DLD1 (cell line): ENCODE data around the gene TMEM138.

Experiments used
- in situ Hi-C: cut with HindIII; loops from 2 replicates; pipeline ENCODE4 v1.10.0; 2017; ENCODE audit warnings: low sequenced_read_pairs

The TMEM138 gene

DNA sequence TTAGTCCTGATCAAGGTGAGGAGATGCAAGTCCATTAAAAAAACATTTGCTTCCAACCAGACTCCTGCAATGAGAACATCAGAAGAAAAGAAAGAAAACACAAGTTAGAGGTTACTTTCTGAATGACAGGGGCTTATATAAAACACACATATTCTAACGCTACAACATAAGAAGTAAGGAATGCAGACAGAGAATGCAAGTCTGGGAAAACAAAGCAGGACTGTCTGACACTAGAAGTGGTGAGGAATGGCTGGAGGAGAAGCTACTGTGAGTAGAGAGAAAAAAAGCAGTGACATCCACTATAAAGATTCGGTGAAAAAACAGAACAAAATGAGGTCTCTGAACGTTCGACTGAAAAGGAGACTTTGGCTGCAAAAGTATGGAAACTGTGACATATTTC is 42.5 kb downstream of the TMEM138 start:
- in situ Hi-C loops = no loop called here

DNA sequence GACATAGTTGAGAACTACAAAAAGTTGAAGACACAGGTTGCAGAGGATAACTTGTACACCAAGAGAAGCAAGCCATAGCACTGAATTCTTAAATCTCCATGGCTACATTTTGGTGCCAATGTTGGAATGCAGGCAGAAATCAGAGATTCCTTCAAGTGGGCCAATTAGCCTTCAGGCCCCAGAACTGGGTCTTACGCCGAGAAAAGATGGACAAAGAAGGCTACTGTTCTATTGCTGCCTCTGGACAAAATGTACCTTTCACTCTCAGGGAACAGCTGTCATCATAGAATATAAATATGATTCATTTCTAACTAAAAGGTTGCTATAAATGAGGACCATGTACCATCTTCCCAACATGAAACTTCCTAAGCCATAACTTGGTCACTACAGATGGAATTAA is 43.9 kb downstream of the TMEM138 start:
- in situ Hi-C loops = no loop called here

DNA sequence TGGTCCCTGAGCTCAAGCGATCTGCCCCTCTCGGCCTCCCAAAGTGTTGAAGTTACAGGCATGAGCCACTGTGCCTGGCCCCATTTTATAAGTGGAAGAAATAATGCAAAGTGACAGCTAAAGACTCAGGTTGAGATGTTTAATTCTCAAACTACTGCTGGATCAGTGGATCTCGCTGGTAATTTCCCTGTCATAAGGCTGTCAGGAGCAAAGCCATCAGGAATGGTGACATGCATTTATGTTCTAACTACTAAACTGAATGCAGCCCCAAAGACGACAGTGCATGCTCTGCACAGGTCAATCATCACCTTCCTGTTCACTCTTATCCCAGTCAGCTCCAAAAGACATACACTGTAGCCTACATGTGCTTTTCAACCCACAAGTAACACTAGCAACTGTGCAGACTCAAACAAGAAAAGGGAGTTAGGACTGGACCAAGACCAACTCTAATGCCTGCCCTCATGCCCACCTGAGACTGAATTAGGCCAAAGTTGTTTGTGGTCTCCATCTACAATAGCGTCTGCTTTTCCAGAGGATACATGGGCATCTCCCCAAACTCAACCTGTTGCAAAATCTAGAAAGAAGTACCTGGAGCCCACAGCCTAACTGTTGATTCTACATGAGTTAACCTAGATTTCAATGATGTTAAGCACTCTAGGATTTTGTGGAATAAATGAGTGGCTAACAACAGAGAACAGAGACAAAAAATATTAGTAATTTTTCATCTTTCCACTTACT is 45.0 kb downstream of the TMEM138 start:
- in situ Hi-C loops = no loop called here

DNA sequence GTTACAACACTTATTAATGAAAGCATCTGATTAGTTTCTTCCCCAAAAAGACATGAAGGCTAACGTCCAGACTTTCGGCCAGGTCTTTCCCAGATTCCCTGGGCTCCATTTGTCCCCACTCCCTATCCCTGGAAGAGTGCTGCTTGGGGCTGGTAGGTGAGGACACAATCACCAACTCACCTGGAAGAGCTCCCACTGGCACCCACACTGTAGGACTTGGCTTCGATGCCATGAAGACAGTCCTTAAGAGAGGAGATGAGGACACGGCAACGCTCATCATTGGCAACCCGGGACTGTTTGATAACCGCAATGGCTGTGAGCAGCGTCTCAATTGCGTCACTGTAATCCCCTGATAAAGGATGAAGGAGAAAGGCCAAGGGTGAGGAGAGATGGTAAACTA is 49.4 kb downstream of the TMEM138 start:
- in situ Hi-C loops = no loop called here

DNA sequence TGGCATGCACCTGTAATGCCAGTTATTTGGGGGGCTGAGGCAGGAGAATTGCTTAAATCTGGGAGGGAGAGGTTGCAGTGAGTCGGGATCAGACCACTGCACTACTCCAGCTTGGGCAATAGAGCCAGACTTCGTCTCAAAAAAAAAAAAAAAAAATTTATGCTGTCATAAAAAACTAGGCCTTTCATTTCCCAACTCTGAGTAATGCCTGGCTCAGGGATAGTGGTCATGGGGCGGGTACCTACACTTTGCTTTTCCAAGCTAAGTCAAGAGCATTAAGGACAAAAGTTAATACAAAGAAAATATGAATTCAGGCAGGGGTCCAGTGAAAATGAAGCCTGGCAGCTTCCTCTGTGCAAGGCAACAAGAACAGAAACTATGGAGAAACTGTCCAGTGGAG is 51.3 kb downstream of the TMEM138 start:
- in situ Hi-C loops = no loop called here

DNA sequence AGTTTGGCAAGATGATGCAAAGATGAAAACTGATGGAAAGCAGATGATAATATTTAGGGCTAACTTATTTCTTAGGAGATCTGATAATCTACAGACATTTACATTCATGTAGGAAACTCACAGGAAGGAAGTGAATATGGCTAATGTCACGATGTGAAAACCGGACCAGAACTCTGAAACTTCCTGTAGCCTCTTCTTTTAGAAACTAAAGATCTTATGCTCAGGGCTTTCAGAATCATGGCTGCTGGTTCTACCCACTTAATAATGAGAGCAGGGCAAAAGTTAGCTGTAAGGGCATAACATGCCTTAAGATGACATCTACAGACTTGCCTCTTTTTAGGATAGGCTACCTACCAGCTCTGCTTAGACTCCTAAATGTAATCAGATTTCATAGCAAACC is 52.4 kb downstream of the TMEM138 start:
- in situ Hi-C loops = no loop called here

DNA sequence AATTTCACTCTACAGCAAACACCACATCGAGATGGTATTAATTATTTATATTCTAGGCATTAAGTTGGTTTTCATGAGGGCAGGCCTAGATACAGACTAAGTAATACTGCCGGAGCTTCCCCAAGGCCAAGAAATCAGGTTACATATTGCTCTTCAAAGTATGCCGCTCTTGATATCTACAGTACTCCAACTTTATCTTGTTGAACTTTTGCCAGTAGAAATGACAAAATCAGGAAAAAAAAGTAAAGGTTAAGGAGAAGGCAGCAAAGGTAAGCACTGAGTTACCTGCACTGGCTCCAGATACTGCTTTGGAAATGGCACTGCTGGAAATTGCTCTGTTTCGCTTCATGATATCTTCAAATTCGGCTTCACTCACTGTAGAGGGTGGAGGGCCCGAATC is 53.2 kb downstream of the TMEM138 start:
- in situ Hi-C loops = no loop called here

DNA sequence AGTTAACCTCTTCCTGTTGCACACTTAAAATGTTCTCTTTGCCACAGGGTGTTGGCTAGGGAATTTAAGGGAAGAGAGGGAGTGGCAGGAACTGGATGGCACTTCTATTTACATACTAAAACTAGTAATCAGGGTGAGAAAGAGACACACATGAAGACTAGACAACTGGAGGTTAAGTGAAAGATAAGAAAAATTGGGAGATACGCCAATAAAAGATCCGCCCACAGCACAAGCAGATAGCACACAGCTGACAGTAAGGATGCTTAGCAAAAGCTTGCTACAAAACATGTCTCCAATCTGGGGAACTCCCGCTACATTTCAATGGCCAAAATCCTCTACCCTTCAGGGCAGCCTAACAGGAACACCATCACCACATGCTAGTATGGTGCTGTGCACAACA is 54.8 kb downstream of the TMEM138 start:
- in situ Hi-C loops = no loop called here

DNA sequence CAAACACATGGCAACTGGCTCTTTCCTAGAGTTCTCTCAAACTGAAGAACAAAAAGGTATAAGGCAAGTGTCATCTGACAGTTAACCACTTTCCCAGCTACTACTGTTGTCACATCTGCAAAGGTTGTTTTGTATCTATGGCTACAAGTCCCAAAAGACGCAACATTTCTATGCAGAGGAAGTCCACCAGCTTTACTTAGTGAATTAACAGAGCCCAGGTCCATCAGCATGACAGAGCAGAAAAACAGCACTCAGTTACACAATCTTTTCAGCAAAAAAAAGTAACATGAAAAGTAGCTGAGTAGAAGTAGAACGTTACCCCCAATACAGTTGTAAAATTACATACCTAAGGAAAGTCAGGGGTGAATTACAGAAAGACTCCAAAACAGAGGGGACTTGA is 55.5 kb downstream of the TMEM138 start:
- in situ Hi-C loops = no loop called here

DNA sequence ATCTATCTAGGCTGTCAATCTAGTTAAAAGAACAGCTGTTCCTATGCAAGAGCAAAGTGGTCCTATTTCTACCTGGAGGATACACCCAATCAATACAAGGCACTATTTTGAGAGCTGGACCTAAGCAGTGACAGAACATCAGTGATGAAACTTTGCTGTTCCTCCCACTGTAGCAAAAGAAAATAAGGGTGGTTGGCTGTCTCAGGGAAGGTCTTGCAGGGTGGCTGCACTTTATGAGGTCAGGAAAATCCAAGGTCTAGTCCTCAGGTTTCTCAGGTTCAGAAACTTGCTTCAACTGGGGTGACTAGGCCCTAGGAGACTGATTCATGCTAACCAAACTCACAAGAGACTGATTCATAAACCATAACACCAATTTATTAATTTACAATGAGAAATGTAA is 56.0 kb downstream of the TMEM138 start:
- in situ Hi-C loops = no loop called here
